Mesendoderm (in vitro differentiated cells): ENCODE results near the gene LRRC28.

Experiments
- DNase-seq: peaks from one replicate; pipeline ENCODE4 v3.0.0; 2013
- H2AK5ac ChIP-seq: 2 replicates; pipeline ENCODE4 v1.6.1; 2013; ENCODE audit warnings: low read length, inconsistent platforms
- H2BK120ac ChIP-seq: 2 replicates; pipeline ENCODE4 v1.6.1; 2013; ENCODE audit warnings: low read depth, mild to moderate bottlenecking, low read length, moderate library complexity, mixed read lengths
- H2BK15ac ChIP-seq: replicated peaks from 2 replicates; pipeline ENCODE4 v1.6.1; 2013; ENCODE audit warnings: low read depth, mild to moderate bottlenecking, moderate library complexity
- H2BK5ac ChIP-seq: 2 replicates; pipeline ENCODE4 v1.6.1; 2013; ENCODE audit warnings: low read length, inconsistent platforms
- H3K18ac ChIP-seq: 2 replicates; pipeline ENCODE4 v1.6.1; 2013; ENCODE audit warnings: mild to moderate bottlenecking, low read length, mixed read lengths
- H3K23ac ChIP-seq: one replicate; pipeline ENCODE4 v1.6.1; 2013; ENCODE audit warnings: low read length
- H3K27ac ChIP-seq: 2 replicates; pipeline ENCODE4 v1.5.1; 2013; ENCODE audit warnings: low read depth, mild to moderate bottlenecking, inconsistent platforms, low read length, moderate library complexity
- H3K27me3 ChIP-seq: 2 replicates; pipeline ENCODE4 v1.6.1; 2013; ENCODE audit warnings: low read length, control low read depth, mild to moderate bottlenecking, inconsistent platforms; ENCODE audit not compliant: insufficient read depth, poor library complexity
- H3K36me3 ChIP-seq: 2 replicates; pipeline ENCODE4 v1.6.1; 2013; ENCODE audit warnings: low read length, inconsistent platforms; ENCODE audit not compliant: control insufficient read depth, insufficient read depth
- H3K4ac ChIP-seq: one replicate; pipeline ENCODE4 v1.6.1; 2013; ENCODE audit warnings: low read depth, mild to moderate bottlenecking, low read length, moderate library complexity
- H3K4me1 ChIP-seq: 2 replicates; pipeline ENCODE4 v1.6.1; 2013; ENCODE audit warnings: low read depth, low read length, inconsistent platforms; ENCODE audit not compliant: control insufficient read depth
- H3K4me2 ChIP-seq: 2 replicates; pipeline ENCODE4 v1.6.1; 2013; ENCODE audit warnings: low read length
- H3K4me3 ChIP-seq: 2 replicates; pipeline ENCODE4 v1.5.1; 2013; ENCODE audit warnings: mild to moderate bottlenecking, low read length
- H3K56ac ChIP-seq: one replicate; pipeline ENCODE4 v1.6.1; 2013; ENCODE audit warnings: low read length
- H3K79me1 ChIP-seq: 2 replicates; pipeline ENCODE4 v1.6.1; 2013; ENCODE audit warnings: low read length, inconsistent platforms
- H3K79me2 ChIP-seq: 2 replicates; pipeline ENCODE4 v1.6.1; 2013; ENCODE audit warnings: mild to moderate bottlenecking, low read length; ENCODE audit not compliant: control insufficient read depth, insufficient read depth
- H3K9ac ChIP-seq: 2 replicates; pipeline ENCODE4 v1.6.1; 2013; ENCODE audit warnings: low read length, inconsistent platforms
- H4K5ac ChIP-seq: one replicate; pipeline ENCODE4 v1.6.1; 2013; ENCODE audit warnings: low read length
- H4K8ac ChIP-seq: one replicate; pipeline ENCODE4 v1.6.1; 2013; ENCODE audit warnings: low read depth, mild to moderate bottlenecking, control low read depth, low read length, moderate library complexity
- WGBS: extraction: QIAGEN DNeasy Blood & Tissue Kit; methylation state at CpG from one replicate; pipeline ENCODE4 v1.1.7; 2013; ENCODE audit warnings: low lambda C conversion rate, missing lambda C conversion rate; ENCODE audit not compliant: insufficient coverage; ENCODE audit errors: extremely low coverage; 5-methylcytosine and 5-hydroxymethylcytosine counted together

The LRRC28 gene

GRCh38 chr15:99250001-99250400, 1.3 kb upstream of the LRRC28 start:
- WGBS: no CpG with 5 or more reads among the region's 4 CpGs
- H3K4me3 ChIP-seq: no peak overlapping the region
- H2BK15ac ChIP-seq: no peak overlapping the region
- H2BK120ac ChIP-seq: no peak overlapping the region
- H3K18ac ChIP-seq: no peak overlapping the region
- no peak for DNase-seq
- no peak overlapping the region for H2BK5ac ChIP-seq
- H3K36me3 ChIP-seq: no peaks in the 10 kb centered on the region
- H2AK5ac ChIP-seq: no peak overlapping the region
- peaks cover 2% of the 10 kb centered on the region for H3K4me1 ChIP-seq
- H3K27me3 ChIP-seq: no peaks in the 10 kb centered on the region
- H4K5ac ChIP-seq: no peak overlapping the region
- H3K4me2 ChIP-seq: no peak overlapping the region
- H3K56ac ChIP-seq: no peak overlapping the region
- H3K79me1 ChIP-seq: peaks cover 4% of the 10 kb centered on the region
- H3K79me2 ChIP-seq: peaks cover 5% of the 10 kb centered on the region
- no peak overlapping the region for H3K9ac ChIP-seq
- H4K8ac ChIP-seq: no peak overlapping the region
- H3K27ac ChIP-seq: no peak overlapping the region
- no peak overlapping the region for H3K23ac ChIP-seq
- H3K4ac ChIP-seq: no peak overlapping the region

DNA sequence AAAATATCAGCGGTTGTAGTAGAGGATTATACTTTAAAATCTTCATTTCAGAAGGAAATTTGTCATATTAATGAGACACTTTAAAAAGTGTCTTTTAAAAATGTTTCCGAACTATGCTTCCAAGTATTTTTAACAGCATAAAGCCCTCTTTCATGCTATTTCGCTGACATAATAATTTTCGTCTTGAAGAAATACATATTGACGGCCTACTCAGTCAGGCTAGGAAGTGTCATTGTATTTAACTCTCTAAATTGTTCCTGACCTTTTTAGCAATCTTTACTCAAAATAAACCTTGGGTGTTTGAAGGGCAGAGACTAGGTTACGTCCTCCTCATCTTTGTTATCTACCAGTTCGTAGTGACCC, 806 bp upstream of the LRRC28 start:
- no peak overlapping the region for H2BK15ac ChIP-seq
- peaks cover 2% of the 10 kb centered on the region for H3K4me1 ChIP-seq
- no peak overlapping the region for H2BK120ac ChIP-seq
- H3K56ac ChIP-seq: peak overlapping the region; percentile 83
- H3K79me1 ChIP-seq: peaks cover 4% of the 10 kb centered on the region
- peak overlapping the region; percentile 70 for H3K9ac ChIP-seq
- H2BK5ac ChIP-seq: no peak overlapping the region
- no peak overlapping the region for H4K8ac ChIP-seq
- no peak overlapping the region for H3K4ac ChIP-seq
- DNase-seq: no peak
- no CpG with 5 or more reads among the region's 7 CpGs for WGBS
- H3K4me2 ChIP-seq: peak overlapping the region; percentile 28
- peaks cover 5% of the 10 kb centered on the region for H3K79me2 ChIP-seq
- H3K23ac ChIP-seq: no peak overlapping the region
- no peak overlapping the region for H3K18ac ChIP-seq
- H3K27ac ChIP-seq: peak overlapping the region; percentile 18
- H2AK5ac ChIP-seq: no peak overlapping the region
- H3K4me3 ChIP-seq: peak overlapping the region; percentile 90
- H4K5ac ChIP-seq: no peak overlapping the region
- H3K36me3 ChIP-seq: no peaks in the 10 kb centered on the region
- no peaks in the 10 kb centered on the region for H3K27me3 ChIP-seq

GRCh38 chr15:99252326-99252725, 1.0 kb downstream of the LRRC28 start:
- Histone ChIP-seq H3K23ac (no peak overlapping the region), H3K9ac (no peak overlapping the region), H4K8ac (no peak overlapping the region), H3K79me2 (peaks cover 3% of the 10 kb centered on the region), H3K18ac (no peak overlapping the region), H3K4me3 (no peak overlapping the region), H3K56ac (peak overlapping the region; percentile 19), H3K27ac (no peak overlapping the region), H2BK5ac (no peak overlapping the region), H2AK5ac (no peak overlapping the region), H3K4me1 (peaks cover 2% of the 10 kb centered on the region), H3K79me1 (peaks cover 1% of the 10 kb centered on the region), H3K4ac (no peak overlapping the region), H3K4me2 (no peak overlapping the region), H3K36me3 (no peaks in the 10 kb centered on the region), H2BK120ac (no peak overlapping the region), H3K27me3 (no peaks in the 10 kb centered on the region), H2BK15ac (no peak overlapping the region), H4K5ac (no peak overlapping the region)
- no peak for DNase-seq
- no CpG with 5 or more reads among the region's 7 CpGs for WGBS

- H3K56ac ChIP-seq: no peak overlapping the region
- H3K4me1 ChIP-seq: no peaks in the 10 kb centered on the region
- no peak overlapping the region for H2BK120ac ChIP-seq
- no peak overlapping the region for H2BK15ac ChIP-seq
- H2BK5ac ChIP-seq: no peak overlapping the region
- no peak overlapping the region for H2AK5ac ChIP-seq
- no peak overlapping the region for H3K27ac ChIP-seq
- H4K5ac ChIP-seq: no peak overlapping the region
- H3K79me2 ChIP-seq: no peaks in the 10 kb centered on the region
- no peak overlapping the region for H3K4me3 ChIP-seq
- H3K27me3 ChIP-seq: no peaks in the 10 kb centered on the region
- peaks cover 2% of the 10 kb centered on the region for H3K36me3 ChIP-seq
- no peak overlapping the region for H3K18ac ChIP-seq
- no peak overlapping the region for H3K4ac ChIP-seq
- H4K8ac ChIP-seq: no peak overlapping the region
- no peak overlapping the region for H3K23ac ChIP-seq
- H3K4me2 ChIP-seq: no peak overlapping the region
- no peak for DNase-seq
- WGBS: 100% methylated on average over 1 of the region's 6 CpGs
- H3K9ac ChIP-seq: no peak overlapping the region
- H3K79me1 ChIP-seq: no peaks in the 10 kb centered on the region
Observed at GRCh38 chr15:99253381-99254090, 2.3 kb downstream of the LRRC28 start.

GRCh38 chr15:99257107-99257750, 5.9 kb downstream of the LRRC28 start:
- Histone ChIP-seq H2BK15ac (no peak overlapping the region), H3K56ac (no peak overlapping the region)
- WGBS: no CpG with 5 or more reads among the region's 12 CpGs

More at GRCh38 chr15:99257107-99257750, 5.9 kb downstream of the LRRC28 start:
- H3K79me2 ChIP-seq: no peaks in the 10 kb centered on the region
- H4K5ac ChIP-seq: no peak overlapping the region
- H3K9ac ChIP-seq: no peak overlapping the region
- no peak overlapping the region for H3K4me2 ChIP-seq
- H3K4ac ChIP-seq: no peak overlapping the region
- no peak overlapping the region for H4K8ac ChIP-seq
- H3K23ac ChIP-seq: peak overlapping the region; percentile 24
- DNase-seq: no peak
- H3K18ac ChIP-seq: no peak overlapping the region
- H3K27ac ChIP-seq: no peak overlapping the region
- H3K27me3 ChIP-seq: no peaks in the 10 kb centered on the region
- peaks cover 2% of the 10 kb centered on the region for H3K36me3 ChIP-seq
- no peak overlapping the region for H3K4me3 ChIP-seq
- no peak overlapping the region for H2AK5ac ChIP-seq
- no peak overlapping the region for H2BK120ac ChIP-seq
- no peak overlapping the region for H2BK5ac ChIP-seq
- no peaks in the 10 kb centered on the region for H3K4me1 ChIP-seq
- H3K79me1 ChIP-seq: no peaks in the 10 kb centered on the region
